H1 (cell line): Measurements from ENCODE around the gene TTC28. TPM values are rescaled to one million over a fixed set of nuclear protein-coding genes. Genes with fewer than 3 reads are reported as not detected.

ENCODE experiments used
- CTCF ChIA-PET: fragments of 300-600 bp; sonication (Branson Sonifier 250); formaldehyde crosslinking; loops from one replicate; lab custom pipeline; 2021; ENCODE audit not compliant: partially characterized antibody; lab: Charles Lee
- POLR2A ChIA-PET: fragments of 300-600 bp; sonication (Branson Sonifier 250); formaldehyde crosslinking; loops from one replicate; lab custom pipeline; 2021; ENCODE audit warnings: inconsistent platforms; ENCODE audit not compliant: partially characterized antibody; lab: Charles Lee
- DNase-seq, 2 experiments: peaks; one replicate each; pipeline versions ENCODE4 v3.0.0 to v3.0.0-alpha.2; 2010 to 2022; ENCODE audit warnings: low spot score in 2 of 2, low read depth in 1 of 2, mixed read lengths in 1 of 2
- FAIRE-seq: peaks from 2 replicates; lab custom pipeline; 2011; peaks lifted over from hg19 to GRCh38; lab: Jason Lieb, UNC
- H2AFZ ChIP-seq: 2 replicates; pipeline ENCODE4 v1.8.1; 2012; ENCODE audit warnings: low read length, inconsistent platforms
- H2AK5ac ChIP-seq: 2 replicates; pipeline ENCODE4 v1.6.1; 2013; ENCODE audit warnings: low read depth, low read length
- H2BK120ac ChIP-seq: replicated peaks from 2 replicates; pipeline ENCODE3; 2013; ENCODE audit warnings: low read depth, low read length, inconsistent platforms
- H2BK12ac ChIP-seq: 2 replicates; pipeline ENCODE4 v1.6.1; 2013; ENCODE audit warnings: low read depth, low read length
- H2BK15ac ChIP-seq: 2 replicates; pipeline ENCODE4 v1.6.1; 2013; ENCODE audit warnings: low read length
- H2BK20ac ChIP-seq: 2 replicates; pipeline ENCODE4 v1.6.1; 2013; ENCODE audit warnings: low read length
- H2BK5ac ChIP-seq: 2 replicates; pipeline ENCODE4 v1.6.1; 2013; ENCODE audit warnings: low read depth, low read length
- H3K14ac ChIP-seq: 2 replicates; pipeline ENCODE4 v1.6.1; 2013; ENCODE audit warnings: inconsistent platforms; ENCODE audit not compliant: insufficient read length
- H3K18ac ChIP-seq: 2 replicates; pipeline ENCODE4 v1.6.1; 2013; ENCODE audit warnings: low read length; ENCODE audit errors: extremely low read depth
- H3K23ac ChIP-seq: 2 replicates; pipeline ENCODE4 v1.6.1; 2013; ENCODE audit warnings: inconsistent platforms; ENCODE audit not compliant: insufficient read length
- H3K23me2 ChIP-seq: 2 replicates; pipeline ENCODE4 v1.6.1; 2013; ENCODE audit warnings: low read depth, low read length
- H3K27ac ChIP-seq: 2 replicates; pipeline ENCODE4 v1.6.1; 2011; ENCODE audit warnings: low read depth, low read length, inconsistent platforms
- H3K27me3 ChIP-seq, 4 experiments: replicated peaks in 1 of 4; 1 replicate in 1 of 4; 2 replicates in 3 of 4; pipeline versions ENCODE4 v1.6.1 to v1.8.1; 2011 to 2013; ENCODE audit warnings: low read length in 3 of 4, mild to moderate bottlenecking in 3 of 4, inconsistent platforms in 2 of 4, mixed read lengths in 2 of 4, moderate library complexity in 1 of 4; ENCODE audit not compliant: control insufficient read depth in 3 of 4, insufficient read depth in 3 of 4; ENCODE audit errors: extremely low read depth in 1 of 4
- H3K36me3 ChIP-seq, 4 experiments: 2 replicates each; pipeline versions ENCODE4 v1.6.1 to v1.8.1; 2011 to 2013; ENCODE audit warnings: mild to moderate bottlenecking in 4 of 4, low read length in 3 of 4, moderate library complexity in 2 of 4, control low read depth in 1 of 4, inconsistent platforms in 1 of 4; ENCODE audit not compliant: insufficient read depth in 4 of 4, control insufficient read depth in 2 of 4
- H3K4ac ChIP-seq: replicated peaks from 2 replicates; pipeline ENCODE3; 2013; ENCODE audit warnings: low read length, low read depth, mixed read lengths, inconsistent platforms; ENCODE audit not compliant: insufficient read length
- H3K4me1 ChIP-seq, 4 experiments: replicated peaks in 1 of 4; 1 replicate in 1 of 4; 2 replicates in 3 of 4; pipeline versions ENCODE4 v1.6.1 to v1.8.1; 2011 to 2013; ENCODE audit warnings: low read length in 3 of 4, inconsistent platforms in 2 of 4, mixed read lengths in 1 of 4; ENCODE audit not compliant: insufficient read depth in 4 of 4, control insufficient read depth in 3 of 4
- H3K4me2 ChIP-seq, 2 experiments: 2 replicates each; pipeline versions ENCODE4 v1.6.1 to v1.8.1; 2011 to 2013; ENCODE audit warnings: low read depth in 2 of 2, low read length in 2 of 2, control low read depth in 1 of 2, inconsistent platforms in 1 of 2, mild to moderate bottlenecking in 1 of 2; ENCODE audit not compliant: insufficient read depth in 1 of 2
- H3K4me3 ChIP-seq, 4 experiments: fragments of 200-600, 300-600 bp in 1 of 4; sonication (generic), shearing (Covaris generic), sonication (Bioruptor Twin) in 1 of 4; 2 replicates each; pipeline versions ENCODE4 v1.5.1 to v1.8.1; 2011 to 2016; ENCODE audit warnings: low read length in 4 of 4, low read depth in 3 of 4, control low read depth in 2 of 4, inconsistent platforms in 2 of 4, mild to moderate bottlenecking in 2 of 4, mixed read lengths in 1 of 4, moderate library complexity in 1 of 4; ENCODE audit not compliant: insufficient read depth in 2 of 4; ENCODE audit errors: extremely low read depth in 1 of 4
- H3K56ac ChIP-seq: replicated peaks from 2 replicates; pipeline ENCODE3; 2013; ENCODE audit warnings: low read depth, mild to moderate bottlenecking, mixed read lengths, low read length, inconsistent platforms; ENCODE audit not compliant: insufficient read length
- H3K79me1 ChIP-seq: 2 replicates; pipeline ENCODE4 v1.6.1; 2013; ENCODE audit warnings: low read depth, low read length, control low read depth
- H3K79me2 ChIP-seq, 2 experiments: 2 replicates each; pipeline versions ENCODE4 v1.6.1 to v1.8.1; 2012 to 2013; ENCODE audit warnings: low read length in 2 of 2, mild to moderate bottlenecking in 2 of 2, inconsistent platforms in 1 of 2; ENCODE audit not compliant: insufficient read depth in 2 of 2, control insufficient read depth in 1 of 2
- H3K9ac ChIP-seq, 4 experiments: replicated peaks in 1 of 4; 1 replicate in 1 of 4; 2 replicates in 3 of 4; pipeline versions ENCODE4 v1.6.1 to v1.8.1; 2011 to 2013; ENCODE audit warnings: low read depth in 3 of 4, low read length in 3 of 4, control low read depth in 2 of 4, mild to moderate bottlenecking in 2 of 4, moderate library complexity in 2 of 4, inconsistent platforms in 1 of 4; ENCODE audit errors: extremely low read depth in 1 of 4
- H3K9me3 ChIP-seq, 2 experiments: 2 replicates each; pipeline versions ENCODE4 v1.6.1 to v1.8.1; 2012 to 2013; ENCODE audit warnings: mild to moderate bottlenecking in 2 of 2, moderate library complexity in 2 of 2, control low read depth in 1 of 2, inconsistent platforms in 1 of 2, low read depth in 1 of 2, low read length in 1 of 2, mixed read lengths in 1 of 2; ENCODE audit not compliant: insufficient read depth in 2 of 2
- H4K20me1 ChIP-seq, 2 experiments: replicated peaks in 1 of 2; 2 replicates each; pipeline versions ENCODE3 to v1.8.1; 2011 to 2013; ENCODE audit warnings: inconsistent platforms in 2 of 2, low read length in 2 of 2, mild to moderate bottlenecking in 1 of 2; ENCODE audit not compliant: insufficient read depth in 2 of 2, control insufficient read depth in 1 of 2
- H4K5ac ChIP-seq: 2 replicates; pipeline ENCODE4 v1.6.1; 2013; ENCODE audit warnings: low read length, low read depth, mixed read lengths, inconsistent platforms; ENCODE audit not compliant: insufficient read length
- H4K8ac ChIP-seq: 2 replicates; pipeline ENCODE4 v1.8.0; 2013; ENCODE audit warnings: mild to moderate bottlenecking, moderate library complexity, low read length, inconsistent platforms; ENCODE audit not compliant: insufficient read depth; ENCODE audit errors: extremely low read depth
- H4K91ac ChIP-seq: replicated peaks from 2 replicates; pipeline ENCODE3; 2013; ENCODE audit warnings: low read length, mixed read lengths, inconsistent platforms; ENCODE audit not compliant: insufficient read length
- ASH2L ChIP-seq: fragments of 200-600, 300-600 bp; sonication (generic); IDR thresholded peaks from one replicate; pipeline ENCODE4 v1.7.1; 2017; ENCODE audit warnings: low read length
- ATF3 ChIP-seq: IDR thresholded peaks from 2 replicates; pipeline ENCODE4 v1.6.1; 2011; ENCODE audit warnings: low read depth, mild to moderate bottlenecking, low read length; ENCODE audit not compliant: insufficient read depth
- CBX5 ChIP-seq: fragments of 300-800, 300-1000 bp; sonication (generic); IDR thresholded peaks from 2 replicates; pipeline ENCODE4 v1.7.1; 2016; ENCODE audit warnings: antibody characterized with exemption, low read length, low read depth
- GTF2F1 ChIP-seq: IDR thresholded peaks from 2 replicates; pipeline ENCODE4 v1.6.1; 2012; ENCODE audit warnings: low read depth, low read length, improper control_type of control experiment, borderline replicate concordance
- KDM1A ChIP-seq: fragments of 200-600, 300-600 bp; sonication (generic); IDR thresholded peaks from 2 replicates; pipeline ENCODE4 v1.7.1; 2016; ENCODE audit warnings: mild to moderate bottlenecking, low read length, borderline replicate concordance
- RFX5 ChIP-seq: IDR thresholded peaks from 2 replicates; pipeline ENCODE4 v1.6.1; 2011; ENCODE audit warnings: low read depth, low read length, improper control_type of control experiment, borderline replicate concordance
- RNF2 ChIP-seq: fragments of 200-900, 300-1000 bp; sonication (generic); IDR thresholded peaks from 2 replicates; pipeline ENCODE4 v1.7.1; 2016; ENCODE audit warnings: borderline replicate concordance, low read depth, mild to moderate bottlenecking, antibody characterized with exemption, low read length; ENCODE audit not compliant: poor library complexity, severe bottlenecking; ENCODE audit errors: missing control alignments
- RXRA ChIP-seq: IDR thresholded peaks from 2 replicates; pipeline ENCODE4 v1.6.1; 2011; ENCODE audit warnings: low read depth, mild to moderate bottlenecking, low read length, moderate library complexity; ENCODE audit not compliant: insufficient read depth
- SIN3A ChIP-seq, 2 experiments: IDR thresholded peaks in 1 of 2; conservative IDR thresholded peaks in 1 of 2; 2 replicates each; pipeline ENCODE4 v1.6.1; 2011 to 2012; ENCODE audit warnings: low read length in 2 of 2, improper control_type of control experiment in 1 of 2, low read depth in 1 of 2, mild to moderate bottlenecking in 1 of 2
- TAF1 ChIP-seq: IDR thresholded peaks from 2 replicates; pipeline ENCODE4 v1.6.1; 2011; ENCODE audit warnings: mild to moderate bottlenecking, low read depth, low read length
- TAF7 ChIP-seq: optimal IDR thresholded peaks from 2 replicates; pipeline ENCODE3; 2011; ENCODE audit warnings: low read depth, mild to moderate bottlenecking, inconsistent platforms, low read length, moderate library complexity, borderline replicate concordance
- YY1 ChIP-seq: IDR thresholded peaks from 2 replicates; pipeline ENCODE4 v1.6.1; 2011; ENCODE audit warnings: low read depth, mild to moderate bottlenecking, low read length
- WGBS, 2 experiments: shearing (Covaris generic) in 1 of 2; methylation state at CpG; one replicate each; pipeline versions ENCODE4 v1.1.6 to v1.1.7; 2013 to 2015; ENCODE audit warnings: low lambda C conversion rate in 2 of 2, mixed read lengths in 2 of 2, inconsistent platforms in 1 of 2, low coverage in 1 of 2, missing lambda C conversion rate in 1 of 2; ENCODE audit not compliant: insufficient replicate concordance in 2 of 2, insufficient coverage in 1 of 2, insufficient read length in 1 of 2; ENCODE audit errors: extremely low coverage in 1 of 2, missing lambda C conversion rate in 1 of 2; 5-methylcytosine and 5-hydroxymethylcytosine counted together
- polyA plus RNA-seq, 7 experiments: library from polyadenylated mRNA; depleted of rRNA in 3 of 7; stranded (reverse) in 5 of 7; unstranded in 2 of 7; fragments of >200 nt in 5 of 7; fragments of 200-250 nt in 2 of 7; gene quantifications; 1 replicate in 5 of 7; 2 replicates in 1 of 7; 4 replicates in 1 of 7; pipeline versions ENCODE4 v1.2.1 to v1.2.3, GENCODE V29; 2011 to 2013; ENCODE audit warnings: missing spikeins in 2 of 7, mixed read lengths in 2 of 7
- total RNA-seq: library from RNA; stranded (reverse); fragmentation: NEBNext Ultra II Directional; extraction: Animal tissue kit (Norgen Biotek cat#: 25700); gene quantifications from 2 replicates; pipeline ENCODE4 v1.2.1, GENCODE V29; 2021

TTC28 gene
- total and polyA plus RNA-seq, 2 of the 8 experiments (the other 6 are each of a cell fraction or from before 2014, with no cell fraction given): 2.6 to 12.6 TPM

- Histone ChIP-seq H3K4me3 (no peak overlapping the region), H2BK5ac (no peak overlapping the region), H3K4me1 (no peaks in the 10 kb centered on the region), H4K91ac (no peak overlapping the region), H3K36me3 (no peaks in the 10 kb centered on the region), H3K27me3 (peaks cover 0 to 5% (median 3%) of the 10 kb centered on the region in 4 experiments; a peak in 5 of 7 replicates), H4K20me1 (peaks cover 0 to 2% of the 10 kb centered on the region in 2 experiments), H3K18ac (no peak overlapping the region), H2BK12ac (no peak overlapping the region), H3K79me1 (no peaks in the 10 kb centered on the region), H3K27ac (no peak overlapping the region), H2AFZ (no peak overlapping the region), H4K8ac (no peak overlapping the region), H3K14ac (no peak overlapping the region), H3K9me3 (no peaks in the 10 kb centered on the region), H3K23ac (no peak overlapping the region), H2BK120ac (no peak overlapping the region), H4K5ac (no peak overlapping the region), H3K9ac (no peak overlapping the region), H3K4me2 (no peak overlapping the region), H2BK20ac (no peak overlapping the region), H3K23me2 (no peaks in the 10 kb centered on the region), H3K4ac (no peak overlapping the region), H2AK5ac (no peak overlapping the region), H3K56ac (no peak overlapping the region), H3K79me2 (no peaks in the 10 kb centered on the region), H2BK15ac (no peak overlapping the region)
- DNase-seq (no peak), FAIRE-seq (no peak)
- POLR2A ChIA-PET: no interaction called here
- CTCF ChIA-PET: interaction anchor here (0.8 to 3.6 kb wide), 9 partner anchors 9 to 687 kb away, joined by 3 to 11 read pairs (median 3); no protein-coding TSS in a partner anchor
- WGBS, 2 experiments: 100% methylated on average over 1 of the region's 1 CpG; no CpG with 5 or more reads in 1 of the 2 experiments
- TF ChIP-seq KDM1A (no peak), GTF2F1 (no peak), YY1 (no peak), RFX5 (no peak), ATF3 (no peak), TAF1 (no peak), RNF2 (no peak), CBX5 (no peak), TAF7 (no peak), SIN3A (conservative IDR thresholded peaks at IDR 0.05 in 1 of 2, IDR thresholded peaks at IDR 0.05 in 1 of 2; ENCODE audit: low read depth in 1 of 2, low read length in 2 of 2) (no peak), ASH2L (no peak), RXRA (no peak)
Observed at GRCh38 chr22:28254396-28254795, 425.2 kb downstream of the TTC28 start.
